ENCODE results near the gene PPEF1.

- TF ChIP-seq CTCF (IDR thresholded peaks at IDR 0.05) = no peak
- TF ChIP-seq POLR2AphosphoS5 (IDR thresholded peaks at IDR 0.05) = no peak
- TF ChIP-seq POLR2A (IDR thresholded peaks at IDR 0.05) = no peak
Measured at GRCh38 chrX:18733287-18733686, 25.8 kb downstream of the PPEF1 start.
